Tibial nerve (tissue), 4 donors: ENCODE results near the gene CHL1.

Experiments used
- EP300 ChIP-seq, 2 donors: sonication (generic); formaldehyde crosslinking; IDR thresholded peaks; one replicate each; pipeline ENCODE4 v1.6.1; 2017; ENCODE audit warnings: antibody characterized with exemption in 2 of 2, mild to moderate bottlenecking in 1 of 2
- POLR2A ChIP-seq, 2 donors: fragments of 450-650 bp; IDR thresholded peaks; one replicate each; pipeline ENCODE4 v1.6.1; 2017; ENCODE audit warnings: antibody characterized with exemption in 2 of 2, mild to moderate bottlenecking in 2 of 2, moderate library complexity in 2 of 2
- TF ChIP-seq, protein P1 (sequence below), 5 experiments: fragments of 200-600 bp in 3 of 5; fragments of 450-650 bp in 2 of 5; sonication (generic) in 3 of 5; IDR thresholded peaks; one replicate each; pipeline ENCODE4 v1.5.1; 2016 to 2019; ENCODE audit warnings: antibody characterized with exemption in 5 of 5, mild to moderate bottlenecking in 3 of 5, moderate library complexity in 2 of 5

DNA sequence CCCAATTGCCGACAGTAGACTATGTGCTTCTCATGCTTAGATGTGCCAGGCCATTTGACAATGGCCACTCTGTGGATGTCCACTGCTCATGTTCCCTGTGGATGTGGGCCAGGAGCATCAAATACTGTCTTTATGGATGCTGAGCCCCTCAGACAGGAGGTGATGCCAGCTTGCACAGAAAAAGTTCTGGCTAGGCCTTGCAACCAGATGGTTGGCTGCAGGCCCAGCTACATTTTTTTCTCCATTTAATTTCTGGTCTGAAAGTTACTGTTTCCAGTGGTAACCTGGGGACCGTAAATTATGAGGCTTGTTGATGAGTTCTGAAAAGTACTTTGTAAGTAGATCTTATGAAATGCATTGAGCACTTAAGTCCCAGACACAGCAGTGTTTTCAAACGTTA is 228.5 kb downstream of the CHL1 start:
- TF ChIP-seq, protein P1, sequence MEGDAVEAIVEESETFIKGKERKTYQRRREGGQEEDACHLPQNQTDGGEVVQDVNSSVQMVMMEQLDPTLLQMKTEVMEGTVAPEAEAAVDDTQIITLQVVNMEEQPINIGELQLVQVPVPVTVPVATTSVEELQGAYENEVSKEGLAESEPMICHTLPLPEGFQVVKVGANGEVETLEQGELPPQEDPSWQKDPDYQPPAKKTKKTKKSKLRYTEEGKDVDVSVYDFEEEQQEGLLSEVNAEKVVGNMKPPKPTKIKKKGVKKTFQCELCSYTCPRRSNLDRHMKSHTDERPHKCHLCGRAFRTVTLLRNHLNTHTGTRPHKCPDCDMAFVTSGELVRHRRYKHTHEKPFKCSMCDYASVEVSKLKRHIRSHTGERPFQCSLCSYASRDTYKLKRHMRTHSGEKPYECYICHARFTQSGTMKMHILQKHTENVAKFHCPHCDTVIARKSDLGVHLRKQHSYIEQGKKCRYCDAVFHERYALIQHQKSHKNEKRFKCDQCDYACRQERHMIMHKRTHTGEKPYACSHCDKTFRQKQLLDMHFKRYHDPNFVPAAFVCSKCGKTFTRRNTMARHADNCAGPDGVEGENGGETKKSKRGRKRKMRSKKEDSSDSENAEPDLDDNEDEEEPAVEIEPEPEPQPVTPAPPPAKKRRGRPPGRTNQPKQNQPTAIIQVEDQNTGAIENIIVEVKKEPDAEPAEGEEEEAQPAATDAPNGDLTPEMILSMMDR (IDR thresholded peaks at IDR 0.05), result no peak
- TF ChIP-seq POLR2A (IDR thresholded peaks at IDR 0.05), result no peak
- no peak for TF ChIP-seq EP300 (IDR thresholded peaks at IDR 0.05)
